DMS114 treated with DMSO at 0.1 percent for 48 hours (cell line): ENCODE results near the gene GPC5.
"Not testable (repeated sequence)": the region's sequence is repeated elsewhere in the genome, so short reads cannot be mapped to it uniquely, and the experiment has no call there.

ENCODE experiments used
- DNase-seq: peaks from one replicate; lab custom pipeline; 2025; ENCODE audit not compliant: unreplicated experiment; lab: John Stamatoyannopoulos, UW

The GPC5 gene

DNA sequence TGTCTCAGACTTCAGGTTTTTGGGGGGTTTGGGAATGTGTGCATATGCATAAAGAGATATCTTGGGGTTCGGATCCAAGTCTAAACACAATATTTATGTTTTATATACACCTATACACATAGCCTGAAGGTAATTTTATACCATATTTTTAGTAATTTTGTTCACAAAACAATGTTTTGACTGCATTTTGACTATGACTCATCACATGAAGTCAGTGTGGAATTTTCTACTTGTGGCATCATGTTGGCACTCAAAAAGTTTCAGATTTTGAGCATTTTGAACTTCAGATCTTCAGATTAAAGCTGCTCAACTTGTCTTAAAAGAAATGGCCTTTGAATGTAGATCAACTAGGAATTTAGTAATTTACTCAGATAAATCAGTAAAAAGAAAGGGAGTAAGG, 1115.3 kb downstream of the GPC5 start:
- DNase-seq: no peak

DNA sequence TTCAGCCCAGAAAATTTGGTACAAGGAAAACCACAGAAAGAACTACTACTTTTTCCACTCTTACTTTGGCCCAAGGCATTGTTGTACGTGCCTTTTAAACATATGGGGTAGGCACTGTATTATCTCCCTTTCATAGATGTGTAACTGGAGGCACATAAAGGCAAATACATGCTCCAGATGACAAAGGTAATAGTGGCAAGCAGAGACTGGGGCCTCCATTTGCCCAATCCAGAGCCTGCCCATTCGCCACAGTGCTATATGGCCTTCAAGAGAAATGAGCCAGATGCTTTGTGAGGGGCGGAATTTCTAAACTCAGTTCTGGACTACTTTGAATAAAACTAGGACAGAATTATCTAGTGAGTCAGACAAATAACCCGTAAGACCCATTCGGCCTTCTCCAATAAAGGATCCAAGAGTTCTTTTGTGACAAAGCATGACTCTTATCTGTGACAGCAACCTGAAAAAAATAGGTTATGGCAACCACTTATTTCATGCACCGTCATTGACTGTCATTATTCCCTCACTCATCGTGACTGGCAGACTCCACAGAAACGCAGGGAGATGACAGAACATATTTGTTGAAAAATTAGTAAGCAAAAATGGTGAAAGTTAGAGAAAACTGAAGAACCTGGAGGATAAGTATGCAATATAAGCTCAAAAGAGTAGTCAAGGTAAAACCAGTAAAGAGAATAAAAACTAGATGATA, 1116.2 kb downstream of the GPC5 start:
- no peak for DNase-seq

DNA sequence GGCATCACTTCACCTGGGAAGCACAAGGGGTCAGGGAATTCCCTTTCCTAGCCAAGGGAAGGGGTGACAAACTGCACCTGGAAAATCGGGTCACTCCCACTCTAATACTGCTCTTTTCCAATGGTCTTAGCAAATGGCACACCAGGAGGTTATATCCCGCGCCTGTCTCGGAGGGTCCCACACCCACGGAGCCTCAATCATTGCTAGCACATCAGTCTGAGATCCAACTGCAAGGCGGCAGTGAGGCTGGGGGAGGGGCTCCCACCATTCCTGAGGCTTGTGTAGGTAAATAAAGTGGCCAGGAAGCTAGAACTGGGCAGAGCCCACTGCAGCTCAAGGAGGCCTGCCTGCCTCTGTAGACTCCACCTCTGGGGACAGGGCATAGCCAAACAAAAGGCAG, 1118.5 kb downstream of the GPC5 start:
- not testable (repeated sequence) for DNase-seq

DNA sequence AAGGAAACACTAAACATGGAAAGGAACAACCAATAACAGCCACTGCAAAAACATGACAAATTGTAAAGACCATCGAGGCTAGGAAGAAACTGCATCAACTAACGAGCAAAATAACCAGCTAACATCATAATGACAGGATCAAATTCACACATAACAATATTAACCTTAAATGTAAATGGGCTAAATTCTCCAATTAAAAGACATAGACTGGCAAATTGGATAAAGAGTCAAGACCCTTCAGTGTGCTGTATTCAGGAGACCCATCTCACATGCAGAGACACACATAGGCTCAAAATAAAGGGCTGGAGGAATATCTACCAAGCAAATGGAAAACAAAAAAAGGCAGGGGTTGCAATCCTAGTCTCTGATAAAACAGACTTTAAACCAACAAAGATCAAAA, 1120.2 kb downstream of the GPC5 start:
- DNase-seq: not testable (repeated sequence)

DNA sequence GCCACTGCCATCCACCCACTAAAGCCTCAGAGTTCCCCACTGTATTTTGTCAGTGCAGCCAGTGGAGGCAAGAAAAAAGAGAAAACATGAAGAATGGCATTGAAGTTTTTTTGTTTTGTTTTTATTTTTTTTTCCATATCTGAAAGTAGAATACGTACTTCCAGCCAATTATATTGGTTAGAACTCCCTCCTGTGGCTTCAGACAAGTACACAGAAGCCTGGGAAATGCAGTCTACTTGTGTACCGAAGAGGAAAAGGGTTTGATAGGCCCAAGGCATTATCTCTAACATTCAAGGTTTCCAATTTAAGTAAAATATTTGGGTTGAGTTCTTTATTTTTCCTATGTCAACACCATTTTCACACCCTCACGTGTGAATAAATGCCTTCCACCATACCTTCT, 1131.9 kb downstream of the GPC5 start:
- DNase-seq: no peak

DNA sequence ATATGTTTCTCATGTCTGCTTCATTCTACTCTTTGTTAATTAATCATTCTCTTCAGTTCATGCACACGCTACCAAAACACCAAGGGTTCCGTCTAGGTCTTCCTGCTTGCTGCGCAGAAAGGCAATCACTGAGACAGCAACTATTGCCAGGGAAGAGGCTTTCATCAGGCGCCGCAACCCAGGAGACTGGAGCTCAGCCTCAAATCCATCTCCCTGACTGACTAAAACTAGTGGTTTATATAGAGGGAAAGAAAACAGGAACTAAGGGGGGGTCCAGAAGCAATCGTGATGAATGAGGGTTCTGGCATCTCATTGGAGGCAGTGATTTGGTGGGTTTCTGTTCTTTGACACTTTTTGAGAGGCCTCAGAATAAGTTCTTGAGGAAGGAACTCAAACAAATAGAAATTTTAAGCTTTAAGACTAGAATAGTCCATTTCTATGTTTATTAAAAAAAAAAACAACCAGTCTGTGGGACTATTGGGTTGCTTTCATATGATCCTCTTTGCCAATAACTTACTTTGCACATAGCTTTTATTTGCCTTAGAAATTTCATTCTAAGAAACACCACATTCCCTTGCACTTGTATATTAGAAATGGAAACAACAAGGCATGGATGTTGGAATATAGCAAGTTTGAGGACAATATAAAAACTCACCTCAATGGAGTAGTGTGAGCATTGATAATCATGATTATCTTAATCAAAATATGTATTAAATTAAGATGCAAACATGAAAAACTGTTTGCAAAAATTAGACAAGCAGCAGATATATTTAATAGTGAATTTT, 1137.0 kb downstream of the GPC5 start:
- no peak for DNase-seq

DNA sequence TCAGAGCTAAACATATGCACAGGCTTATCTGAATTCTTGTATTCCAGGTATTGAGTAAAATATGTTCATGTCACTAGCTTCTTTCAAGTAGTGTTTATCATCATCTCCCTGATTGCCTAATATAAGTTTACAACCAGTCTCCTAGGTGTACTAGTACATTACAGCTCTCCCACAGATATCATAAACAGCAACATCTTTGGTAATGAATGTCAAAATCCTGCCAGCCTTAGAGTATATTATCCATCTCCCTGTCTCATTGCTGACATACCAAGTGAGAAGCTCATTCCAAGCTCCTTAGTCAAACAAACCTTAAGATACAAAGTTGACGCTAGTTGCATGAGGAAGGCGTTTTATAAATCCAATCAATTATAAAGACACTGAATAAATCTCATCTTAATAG, 1139.0 kb downstream of the GPC5 start:
- no peak for DNase-seq

DNA sequence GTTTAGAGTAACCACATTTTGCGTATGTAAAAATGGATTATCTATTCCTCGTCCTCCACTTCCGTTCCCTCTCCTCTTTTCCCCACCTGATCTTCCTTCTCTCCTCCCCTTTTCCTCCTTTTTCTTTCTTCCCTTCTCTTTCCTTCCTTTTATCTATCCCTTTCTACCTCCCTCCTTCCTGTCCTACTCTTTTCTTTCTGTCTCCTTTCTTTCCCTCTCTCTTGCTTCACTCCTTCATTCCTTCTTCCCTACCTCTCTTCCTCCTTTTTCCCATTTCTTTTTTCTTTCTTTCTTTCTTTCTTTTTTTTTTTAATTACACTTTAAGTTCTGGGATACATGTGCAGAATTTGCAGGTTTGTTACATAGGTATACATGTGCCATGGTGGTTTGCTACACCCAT, 1139.7 kb downstream of the GPC5 start:
- no peak for DNase-seq

DNA sequence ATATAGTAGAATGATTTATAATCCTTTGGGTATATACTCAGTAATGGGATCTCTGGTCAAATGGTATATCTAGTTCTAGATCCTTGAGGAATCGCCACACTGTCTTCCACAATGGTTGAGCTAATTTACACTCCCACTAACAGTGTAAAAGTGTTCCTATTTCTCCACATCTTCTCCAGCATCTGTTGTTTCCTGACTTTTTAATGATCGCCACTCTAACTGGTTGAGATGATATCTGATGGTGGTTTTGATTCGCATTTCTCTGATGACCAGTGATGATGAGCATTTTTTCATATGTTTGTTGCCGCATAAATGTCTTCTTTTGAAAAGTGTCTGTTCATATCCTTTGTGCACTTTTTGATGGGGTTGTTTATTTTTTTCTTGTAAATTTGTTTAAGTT, 1140.7 kb downstream of the GPC5 start:
- not testable (repeated sequence) for DNase-seq

DNA sequence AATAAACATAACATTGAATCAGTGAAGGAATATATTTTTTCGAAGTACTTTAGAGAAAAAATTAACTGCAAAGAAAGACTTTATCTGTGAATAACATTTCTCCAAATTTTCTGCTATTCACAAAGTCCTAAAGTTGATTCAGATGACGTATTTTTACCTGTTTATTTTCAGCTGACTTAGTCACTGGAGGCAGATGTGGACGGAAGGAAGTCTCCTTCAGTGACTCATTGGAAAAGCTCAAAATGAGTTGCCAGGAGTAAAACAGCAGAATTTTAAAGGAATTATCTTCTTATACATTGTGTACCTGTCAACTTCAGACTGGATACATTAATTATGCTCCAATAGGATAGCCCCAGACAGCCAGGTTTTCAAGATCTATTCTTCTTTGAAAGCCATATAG, 1148.8 kb downstream of the GPC5 start:
- no peak for DNase-seq

DNA sequence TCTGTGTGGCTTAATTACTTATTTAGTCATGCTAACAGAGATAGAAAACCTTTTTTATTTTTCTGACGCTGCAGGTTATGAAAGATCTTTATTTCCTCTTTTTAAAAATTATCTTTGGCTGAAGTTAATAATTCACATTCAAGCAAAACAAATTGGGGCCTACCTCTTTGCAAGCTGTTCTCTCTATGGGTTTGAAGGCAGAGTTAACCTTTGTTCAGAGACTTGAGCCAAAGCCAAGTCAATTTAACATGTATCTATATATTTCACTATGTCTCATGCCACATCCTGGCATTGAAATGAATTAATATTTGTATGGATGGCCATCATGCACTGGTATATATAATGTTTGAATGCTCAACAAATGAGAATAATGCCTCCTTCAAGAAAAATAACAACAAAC, 1150.9 kb downstream of the GPC5 start:
- DNase-seq: no peak

DNA sequence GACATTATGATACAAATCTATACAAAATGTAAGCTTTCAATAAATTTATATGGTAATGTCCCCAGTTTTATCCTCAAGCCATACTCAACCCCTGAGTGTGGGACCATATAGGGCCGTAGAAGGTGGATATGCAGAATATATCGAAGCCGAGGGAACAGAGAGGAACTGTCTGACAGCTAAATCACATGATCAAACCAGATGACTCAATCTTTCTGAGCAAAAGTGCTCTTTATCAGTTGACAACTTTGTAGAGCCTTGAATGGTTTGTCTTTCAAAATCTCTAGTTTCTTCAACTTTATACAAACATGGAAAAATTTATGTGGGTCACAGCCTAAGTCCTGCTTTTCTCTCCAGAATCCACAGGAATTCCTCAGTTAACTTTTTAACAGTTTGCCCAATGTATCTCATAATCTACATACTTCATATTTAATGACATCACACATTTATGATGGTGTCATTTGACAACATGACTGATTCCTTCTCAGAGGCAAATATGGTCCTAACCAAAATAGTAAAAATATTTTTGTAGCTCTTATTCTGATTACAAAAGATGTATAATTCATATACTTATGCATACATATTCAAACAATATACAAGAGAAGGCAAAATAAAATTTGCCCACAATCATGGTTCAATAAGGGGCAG, 1155.2 kb downstream of the GPC5 start:
- DNase-seq: no peak

DNA sequence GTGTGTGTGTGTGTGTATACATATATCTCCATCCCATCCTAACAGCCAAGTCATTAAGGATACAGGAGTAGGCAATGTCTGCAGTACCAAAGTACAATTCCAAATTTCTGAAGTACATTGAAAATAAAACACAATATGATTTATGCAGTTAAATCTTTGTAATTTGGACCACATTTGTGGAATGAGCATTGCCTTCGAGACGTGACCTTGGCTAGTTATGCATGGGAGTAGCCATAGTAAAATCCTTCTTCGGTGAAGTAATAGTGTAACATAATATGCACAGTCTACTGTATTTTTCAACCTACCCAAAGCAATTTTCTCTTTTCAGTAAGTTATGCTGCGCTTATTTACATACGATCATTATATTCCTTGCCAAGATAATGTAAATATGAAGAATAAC, 1162.5 kb downstream of the GPC5 start:
- DNase-seq: no peak

DNA sequence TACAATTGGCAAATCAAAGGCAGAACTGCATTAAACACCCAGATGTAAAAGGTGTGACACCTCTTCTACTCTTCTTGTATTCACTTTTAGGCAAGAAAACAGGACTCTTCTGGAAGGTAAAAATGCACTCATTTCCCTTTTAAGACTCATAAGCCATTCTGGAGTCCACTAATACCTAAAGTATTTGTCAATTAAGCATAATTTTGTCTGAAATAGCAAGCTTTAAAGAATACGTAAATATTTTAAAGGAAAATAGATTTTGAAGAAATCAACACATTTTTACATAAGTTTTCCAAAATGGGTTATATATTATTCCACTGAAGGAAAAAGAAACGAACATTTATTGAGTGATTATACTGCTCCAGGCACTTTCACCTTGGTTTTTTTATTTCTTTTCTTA, 1166.5 kb downstream of the GPC5 start:
- no peak for DNase-seq

DNA sequence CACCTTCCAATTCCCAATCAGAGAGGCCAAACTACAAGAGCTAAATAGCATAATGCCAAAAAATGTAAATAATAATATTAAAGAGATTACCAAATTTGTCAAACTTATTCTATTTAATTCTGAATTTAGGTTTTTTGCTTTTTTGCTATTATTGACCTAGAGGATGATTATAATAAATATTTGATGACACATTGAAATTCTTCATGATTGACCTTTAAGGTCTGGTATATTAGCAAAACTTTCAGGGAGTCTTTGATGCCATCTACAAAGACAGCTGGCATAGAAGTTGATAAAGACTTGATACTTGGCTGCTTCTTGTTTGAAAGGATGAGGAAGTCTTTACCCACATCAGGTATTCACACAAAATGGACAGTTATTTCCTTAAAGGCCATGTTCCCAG, 1168.3 kb downstream of the GPC5 start:
- DNase-seq: no peak

DNA sequence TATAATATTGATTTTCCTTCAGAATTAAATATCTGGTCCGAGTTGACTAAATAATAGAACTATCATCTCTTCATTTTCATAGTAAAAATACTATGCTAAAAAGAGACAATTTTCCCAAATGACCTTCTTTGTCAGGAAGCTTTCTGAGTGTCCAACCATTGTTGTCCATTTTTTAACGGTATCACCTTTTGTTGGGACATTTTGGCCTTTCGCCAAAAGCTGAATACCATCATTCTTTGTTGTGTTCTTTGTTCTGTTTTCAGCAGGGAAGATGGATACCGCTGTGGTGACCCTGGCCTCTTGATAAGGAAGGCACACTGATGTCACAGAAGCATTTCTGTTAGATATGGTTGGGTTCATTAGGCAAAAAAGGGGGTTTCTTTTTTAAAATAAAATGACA, 1173.8 kb downstream of the GPC5 start:
- no peak for DNase-seq

DNA sequence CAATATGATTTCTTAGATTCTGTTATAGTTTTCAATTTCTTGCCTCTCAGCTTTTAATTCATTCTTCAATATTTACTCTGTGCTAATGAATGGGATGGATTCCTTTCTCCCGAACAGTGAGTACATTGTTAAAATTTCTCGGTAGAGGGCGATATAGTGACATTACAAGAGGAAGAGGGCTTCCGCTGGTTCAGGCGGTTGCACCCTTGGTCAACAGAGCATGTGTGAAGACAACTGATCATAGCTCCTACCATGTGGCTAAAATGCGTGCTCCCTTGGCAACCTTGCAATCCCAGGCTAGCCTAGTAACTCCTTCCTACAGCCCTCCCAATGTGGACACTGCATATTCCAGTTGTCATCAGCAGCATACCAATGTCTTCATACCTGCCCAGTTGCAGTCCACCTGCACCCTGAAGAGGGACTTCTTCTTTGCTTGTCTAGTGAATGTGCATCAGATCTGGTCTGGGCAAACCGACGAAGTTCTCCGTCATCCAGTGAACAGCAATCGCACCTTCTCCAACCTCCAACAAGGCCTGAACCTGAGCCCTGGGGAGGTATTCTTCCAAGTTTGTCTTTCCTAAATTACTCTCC, 1175.1 kb downstream of the GPC5 start:
- DNase-seq: no peak

DNA sequence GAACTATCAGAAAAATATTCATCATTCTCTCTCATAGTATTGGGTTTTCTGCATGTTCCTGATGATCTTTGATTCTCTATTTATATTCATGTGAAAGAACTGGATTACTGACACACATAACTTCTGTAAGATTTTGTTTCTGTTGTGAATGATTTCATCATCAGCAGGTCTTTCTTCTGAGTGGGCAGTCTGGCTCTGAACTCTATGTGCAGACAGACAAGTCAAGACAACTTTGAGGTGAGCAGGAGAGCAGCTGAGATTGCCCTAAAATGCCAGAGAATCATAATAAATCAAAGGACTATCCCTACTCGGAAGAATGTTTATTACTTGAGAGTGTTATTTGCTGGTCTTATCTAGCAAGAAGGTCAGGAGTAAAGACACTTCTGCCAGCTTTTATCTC, 1176.1 kb downstream of the GPC5 start:
- DNase-seq: no peak

DNA sequence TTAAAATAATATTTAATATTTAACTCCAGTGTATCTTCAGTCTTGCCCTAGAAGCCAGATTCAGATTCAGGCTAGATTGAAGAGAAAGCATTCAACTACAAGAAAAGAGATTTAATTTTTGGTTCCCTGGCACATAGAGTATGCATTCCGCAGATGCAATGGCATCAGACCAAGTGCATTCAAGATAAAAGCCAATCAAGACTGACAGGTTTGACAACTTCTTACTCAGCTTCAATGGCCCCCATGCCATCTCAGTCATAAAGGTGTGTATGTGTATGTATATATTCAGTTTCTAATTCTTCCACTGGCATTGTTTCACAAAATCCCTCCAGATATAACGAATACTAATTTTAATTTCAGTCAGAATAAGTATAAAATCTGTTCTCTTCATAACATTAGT, 1177.4 kb downstream of the GPC5 start:
- DNase-seq: no peak

DNA sequence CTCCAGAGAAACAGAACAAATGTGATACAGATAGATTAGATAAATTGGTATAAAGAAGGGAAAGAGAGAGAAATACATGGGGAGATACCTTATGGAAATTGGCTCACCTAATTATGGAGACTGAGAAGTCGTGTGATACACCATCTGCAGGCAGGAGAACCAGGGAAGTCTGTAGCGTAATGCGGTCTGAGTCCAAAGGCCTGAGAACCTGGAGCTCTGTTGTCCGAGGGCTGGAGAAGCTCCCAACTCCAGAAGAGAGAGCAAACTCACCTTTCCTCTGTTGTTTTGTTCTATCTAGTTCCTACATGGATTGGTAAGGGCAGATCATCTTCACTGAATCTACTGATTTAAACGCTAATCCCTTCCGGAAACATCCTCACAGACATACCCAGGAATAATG, 1179.9 kb downstream of the GPC5 start:
- DNase-seq: no peak

DNA sequence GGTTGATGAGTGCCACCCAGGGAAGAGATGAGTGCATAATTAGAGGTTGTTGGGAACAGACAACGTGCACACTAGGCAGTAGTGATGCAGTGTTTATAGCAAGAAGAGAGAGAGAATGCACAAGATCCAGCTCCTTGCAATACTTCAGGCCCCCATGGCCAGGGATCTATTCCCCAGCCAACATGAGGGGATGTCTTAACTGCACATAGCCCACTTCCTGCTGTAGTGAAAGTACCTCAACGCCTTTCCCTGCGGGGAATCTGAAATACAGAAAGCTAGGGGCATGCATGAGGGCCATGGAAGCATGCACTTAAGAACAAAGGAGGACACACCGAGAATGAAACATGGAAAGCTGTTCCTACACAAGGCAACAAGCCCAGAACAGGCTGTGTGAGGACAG, 1191.5 kb downstream of the GPC5 start:
- no peak for DNase-seq

DNA sequence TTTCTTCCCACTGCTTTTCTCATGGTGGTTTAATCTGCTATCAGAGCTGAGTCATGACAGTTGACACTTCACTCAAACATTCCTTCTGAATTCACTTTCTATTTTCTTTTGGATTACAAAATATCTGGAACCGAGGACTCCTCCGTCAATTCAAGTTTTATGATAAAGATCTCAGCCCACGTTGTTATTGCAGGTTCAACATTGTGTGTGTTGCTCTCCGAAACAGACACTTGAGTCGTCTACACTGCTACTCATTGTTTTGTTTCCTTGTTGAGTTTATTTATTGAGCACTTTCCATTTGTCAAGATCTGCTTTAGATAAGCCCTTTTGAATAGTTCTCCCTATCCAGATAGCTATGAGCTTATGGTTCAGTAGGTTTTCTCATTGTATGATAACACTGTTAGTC, 1192.1 kb downstream of the GPC5 start:
- DNase-seq: no peak
